PC-9 (cell line): ENCODE data around the gene TNFRSF4. TPM values are rescaled to one million over a fixed set of nuclear protein-coding genes. Genes with fewer than 3 reads are reported as not detected.

Experiments
- BruUV-seq: library from RNA; stranded (reverse); fragments of 400-500 nt; replicated peaks from 2 replicates; lab custom pipeline; 2021; lab: Mats Ljungman, UMichigan
- CTCF ChIA-PET: fragments of 300-600 bp; sonication (Branson Sonifier 250); formaldehyde crosslinking; loops from one replicate; lab custom pipeline; 2022; ENCODE audit warnings: antibody characterized with exemption; lab: Charles Lee
- POLR2A ChIA-PET: fragments of 300-600 bp; sonication (Branson Sonifier 250); formaldehyde crosslinking; loops from one replicate; lab custom pipeline; 2022; ENCODE audit warnings: antibody characterized with exemption; ENCODE audit not compliant: unreplicated experiment; lab: Charles Lee
- DNase-seq, 2 experiments: peaks; one replicate each; pipeline versions ENCODE4 v3.0.0 to v3.0.0-alpha.2; 2015 to 2022; ENCODE audit warnings: mixed read lengths in 1 of 2
- H2AFZ ChIP-seq: fragments of 200-600 bp; sonication (generic); 2 replicates; pipeline ENCODE4 v1.8.1; 2017; ENCODE audit warnings: antibody characterized with exemption
- H3F3A ChIP-seq: fragments of 200-600 bp; sonication (generic); 2 replicates; pipeline ENCODE4 v1.8.1; 2017; ENCODE audit warnings: antibody characterized with exemption, mild to moderate bottlenecking, low read depth; ENCODE audit not compliant: insufficient read depth
- H3K27ac ChIP-seq: fragments of 200-600 bp; sonication (generic); 2 replicates; pipeline ENCODE4 v1.6.1; 2016; ENCODE audit warnings: mixed run types
- H3K27me3 ChIP-seq: fragments of 200-600 bp; sonication (generic); 2 replicates; pipeline ENCODE4 v1.6.1; 2016; ENCODE audit warnings: low read depth, mixed run types; ENCODE audit not compliant: insufficient read depth
- H3K36me3 ChIP-seq: fragments of 200-600 bp; sonication (generic); 2 replicates; pipeline ENCODE4 v1.6.1; 2016; ENCODE audit warnings: low read depth, mixed run types
- H3K4me1 ChIP-seq: fragments of 200-600 bp; sonication (generic); replicated peaks from 2 replicates; pipeline ENCODE4 v1.6.1; 2016; ENCODE audit warnings: mixed run types; ENCODE audit not compliant: insufficient read depth
- H3K4me2 ChIP-seq: fragments of 200-600 bp; sonication (generic); 2 replicates; pipeline ENCODE4 v1.6.1; 2017; ENCODE audit warnings: mixed run types
- H3K4me3 ChIP-seq: fragments of 200-600 bp; sonication (generic); 2 replicates; pipeline ENCODE4 v1.6.1; 2016; ENCODE audit warnings: mixed run types
- H3K79me2 ChIP-seq: fragments of 200-600 bp; sonication (generic); 2 replicates; pipeline ENCODE4 v1.6.1; 2017; ENCODE audit warnings: low read depth, mixed run types
- H3K9me2 ChIP-seq: fragments of 200-600 bp; sonication (generic); 2 replicates; pipeline ENCODE4 v1.8.1; 2017; ENCODE audit warnings: mild to moderate bottlenecking; ENCODE audit not compliant: insufficient read depth
- H3K9me3 ChIP-seq: fragments of 200-600 bp; sonication (generic); 2 replicates; pipeline ENCODE4 v1.8.1; 2016; ENCODE audit warnings: low read depth; ENCODE audit not compliant: insufficient read depth
- H4K20me1 ChIP-seq: fragments of 200-600 bp; sonication (generic); 2 replicates; pipeline ENCODE4 v1.8.1; 2017; ENCODE audit not compliant: insufficient read depth
- EZH2 ChIP-seq: fragments of 200-600 bp; sonication (generic); IDR thresholded peaks from 2 replicates; pipeline ENCODE4 v1.8.0; 2017; ENCODE audit warnings: antibody characterized with exemption, low read depth
- intact Hi-C: fragments of 100-400 bp; cut with micrococcal nuclease; formaldehyde crosslinking; loops from one replicate; pipeline ENCODE4 v1.10.0; 2022; ENCODE audit not compliant: unreplicated experiment
- total RNA-seq: library from RNA; stranded (reverse); gene quantifications from 2 replicates; pipeline ENCODE4 v1.2.3, GENCODE V29; 2021
- TF ChIP-seq, protein P1 (sequence below): fragments of 200-600 bp; sonication (generic); conservative IDR thresholded peaks from 2 replicates; pipeline ENCODE4 v1.6.1; 2017; ENCODE audit warnings: mixed run types, antibody characterized with exemption, mild to moderate bottlenecking, moderate library complexity

Gene TNFRSF4
- total RNA-seq, 1 experiment from 2014 or later: 0.20 TPM

DNA sequence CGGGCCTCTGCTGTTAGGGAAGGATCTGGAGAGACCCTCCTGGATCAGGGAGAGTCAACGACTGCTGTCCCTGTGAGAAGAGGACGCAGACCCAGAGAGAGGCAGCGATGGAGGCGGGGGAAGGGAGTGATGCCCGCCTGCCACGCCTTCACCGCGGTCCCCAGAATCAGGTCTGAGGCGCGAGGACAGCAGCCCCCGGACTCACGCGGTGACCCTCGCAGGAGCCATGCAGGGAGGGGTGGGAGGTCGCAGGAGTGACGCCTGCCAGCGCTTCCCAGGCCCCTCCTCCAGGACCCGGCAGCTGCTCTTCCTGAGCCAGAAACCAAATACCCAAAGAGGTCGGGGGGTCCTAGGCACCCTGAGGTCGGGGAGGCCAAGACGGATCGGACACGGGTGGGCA is 6.2 kb upstream of the TNFRSF4 start:
- Histone ChIP-seq H3K9me2 (no peaks in the 10 kb centered on the region), H3F3A (peaks cover 6% of the 10 kb centered on the region), H3K27ac (no peak overlapping the region), H3K36me3 (no peaks in the 10 kb centered on the region; the same call in 1 of the 2 replicates), H3K9me3 (no peaks in the 10 kb centered on the region), H3K4me2 (no peak overlapping the region), H2AFZ (no peak overlapping the region), H3K27me3 (no peaks in the 10 kb centered on the region), H3K79me2 (0 out of 2 replicates have a peak, but pooled peaks cover 2% of the 10 kb centered on the region), H3K4me3 (no peak overlapping the region), H3K4me1 (no peaks in the 10 kb centered on the region), H4K20me1 (peaks cover 6% of the 10 kb centered on the region; the same call in 1 of the 2 replicates)
- ChIA-PET CTCF (no interaction called here), POLR2A (no interaction called here)
- TF ChIP-seq, protein P1, sequence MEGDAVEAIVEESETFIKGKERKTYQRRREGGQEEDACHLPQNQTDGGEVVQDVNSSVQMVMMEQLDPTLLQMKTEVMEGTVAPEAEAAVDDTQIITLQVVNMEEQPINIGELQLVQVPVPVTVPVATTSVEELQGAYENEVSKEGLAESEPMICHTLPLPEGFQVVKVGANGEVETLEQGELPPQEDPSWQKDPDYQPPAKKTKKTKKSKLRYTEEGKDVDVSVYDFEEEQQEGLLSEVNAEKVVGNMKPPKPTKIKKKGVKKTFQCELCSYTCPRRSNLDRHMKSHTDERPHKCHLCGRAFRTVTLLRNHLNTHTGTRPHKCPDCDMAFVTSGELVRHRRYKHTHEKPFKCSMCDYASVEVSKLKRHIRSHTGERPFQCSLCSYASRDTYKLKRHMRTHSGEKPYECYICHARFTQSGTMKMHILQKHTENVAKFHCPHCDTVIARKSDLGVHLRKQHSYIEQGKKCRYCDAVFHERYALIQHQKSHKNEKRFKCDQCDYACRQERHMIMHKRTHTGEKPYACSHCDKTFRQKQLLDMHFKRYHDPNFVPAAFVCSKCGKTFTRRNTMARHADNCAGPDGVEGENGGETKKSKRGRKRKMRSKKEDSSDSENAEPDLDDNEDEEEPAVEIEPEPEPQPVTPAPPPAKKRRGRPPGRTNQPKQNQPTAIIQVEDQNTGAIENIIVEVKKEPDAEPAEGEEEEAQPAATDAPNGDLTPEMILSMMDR: no peak
- TF ChIP-seq EZH2: no peak
- no TSS peak for BruUV-seq
- intact Hi-C loops: no loop called here
- no peak for DNase-seq

DNA sequence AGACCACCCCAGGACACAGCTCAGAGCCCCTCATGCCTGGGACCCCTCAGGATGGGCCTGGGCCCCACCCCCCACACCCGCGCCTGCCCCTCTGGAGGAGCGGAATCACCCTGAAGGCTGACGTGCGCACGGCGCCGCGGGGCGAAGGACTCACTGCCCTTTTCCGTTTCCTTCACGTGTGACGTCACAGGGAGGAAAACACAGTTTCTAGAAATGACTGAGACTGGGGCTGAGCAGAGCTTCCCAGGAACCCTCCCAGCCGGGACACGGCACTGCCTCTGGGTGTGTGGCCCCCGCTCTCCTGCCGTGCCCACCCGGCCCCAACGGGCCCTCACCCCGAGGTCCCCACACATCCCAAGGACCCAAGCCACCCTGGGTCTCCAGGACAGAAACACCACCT is 5.4 kb upstream of the TNFRSF4 start:
- no peak overlapping the region for H3K4me2 ChIP-seq
- no peaks in the 10 kb centered on the region for H3K79me2 ChIP-seq
- no TSS peak for BruUV-seq
- no peak overlapping the region for H3K27ac ChIP-seq
- no peaks in the 10 kb centered on the region for H3K27me3 ChIP-seq
- TF ChIP-seq EZH2: no peak
- TF ChIP-seq, protein P1: no peak
- no peaks in the 10 kb centered on the region; the same call in 1 of the 2 replicates for H3K36me3 ChIP-seq
- no peaks in the 10 kb centered on the region for H3K4me1 ChIP-seq
- DNase-seq: no peak
- peaks cover 5% of the 10 kb centered on the region; the same call in 1 of the 2 replicates for H4K20me1 ChIP-seq
- no peak overlapping the region for H3K4me3 ChIP-seq
- peaks cover 6% of the 10 kb centered on the region for H3F3A ChIP-seq
- no peaks in the 10 kb centered on the region for H3K9me3 ChIP-seq
- no peaks in the 10 kb centered on the region for H3K9me2 ChIP-seq
- intact Hi-C loops: no loop called here
- CTCF ChIA-PET: no interaction called here
- POLR2A ChIA-PET: no interaction called here
- H2AFZ ChIP-seq: no peak overlapping the region

DNA sequence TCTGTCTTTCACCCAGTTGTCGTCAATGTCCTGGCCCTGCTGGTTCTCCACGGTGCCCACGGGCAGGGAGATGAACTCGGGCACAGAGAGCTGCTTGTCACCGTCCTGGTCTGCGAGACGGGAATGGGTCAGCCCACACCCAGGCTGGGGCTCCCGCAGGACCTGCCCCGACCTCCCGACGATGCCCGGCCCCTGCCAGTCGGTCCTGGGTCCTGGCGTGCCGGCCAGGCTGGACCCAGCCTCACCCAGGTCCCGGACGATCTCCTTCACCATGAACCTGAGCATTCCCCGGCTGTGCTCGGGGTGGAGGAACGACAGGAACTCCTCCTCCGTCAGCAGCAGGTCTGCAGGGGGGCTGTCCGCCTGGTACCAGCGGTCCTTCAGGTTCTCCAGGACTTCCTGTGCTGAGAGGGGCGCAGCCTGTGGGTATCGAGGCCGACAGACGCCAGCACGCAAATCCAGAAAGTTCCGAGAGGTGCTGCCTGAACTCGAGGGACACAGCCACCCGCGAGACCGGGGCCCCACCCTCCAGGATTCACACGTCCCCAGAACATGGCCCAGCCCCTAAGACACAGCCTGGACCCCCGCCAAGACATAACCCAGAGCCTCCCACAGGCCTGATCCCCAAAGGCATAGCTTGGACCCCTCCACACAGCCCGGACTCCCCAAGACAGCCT is 4.7 kb upstream of the TNFRSF4 start:
- Histone ChIP-seq H4K20me1 (peaks cover 4% of the 10 kb centered on the region; the same call in 1 of the 2 replicates), H3K4me3 (no peak overlapping the region), H3K4me2 (no peak overlapping the region), H3K4me1 (no peaks in the 10 kb centered on the region), H2AFZ (no peak overlapping the region), H3K36me3 (no peaks in the 10 kb centered on the region; the same call in 1 of the 2 replicates), H3K9me2 (no peaks in the 10 kb centered on the region), H3K79me2 (no peaks in the 10 kb centered on the region), H3K27ac (no peak overlapping the region), H3K27me3 (no peaks in the 10 kb centered on the region), H3K9me3 (no peaks in the 10 kb centered on the region), H3F3A (peaks cover 6% of the 10 kb centered on the region)
- no peak for DNase-seq
- TF ChIP-seq, protein P1: no peak
- TF ChIP-seq EZH2: no peak
- intact Hi-C loops: no loop called here
- ChIA-PET POLR2A (interaction anchor here (0.6 kb wide), 1 partner anchor 67 kb away, joined by 9 read pairs; no protein-coding TSS in a partner anchor), CTCF (no interaction called here)
- no TSS peak for BruUV-seq
